T-cell (primary cell): ENCODE results near the gene MIXL1. TPM values are rescaled to one million over a fixed set of nuclear protein-coding genes. Genes with fewer than 3 reads are reported as not detected.

Experiments
- ATAC-seq, 4 experiments: fragments of 200-7000 bp in 3 of 4; fragments of 150-1000 bp in 1 of 4; cut with Tn5 transposase; replicated peaks in 1 of 4; 1 replicate in 3 of 4; 2 replicates in 1 of 4; pipeline ENCODE4 v1.10.0; 2021; ENCODE audit warnings: moderate library complexity in 3 of 4, mild to moderate bottlenecking in 2 of 4, moderate number of reproducible peaks in 1 of 4
- CTCF ChIA-PET, 2 donors: fragments of 300-600 bp; sonication (Branson Sonifier 250); formaldehyde crosslinking; loops; one replicate each; lab custom pipeline; 2022; ENCODE audit warnings: antibody characterized with exemption in 2 of 2; lab: Charles Lee
- POLR2A ChIA-PET, 2 donors: fragments of 300-600 bp; sonication (Branson Sonifier 250); formaldehyde crosslinking; loops; one replicate each; lab custom pipeline; 2022; ENCODE audit warnings: antibody characterized with exemption in 2 of 2; lab: Charles Lee
- DNase-seq, 35 experiments: peaks; one replicate each; pipeline versions ENCODE4 v3.0.0 to v3.0.0-alpha.2; 2013 to 2023
- H3K27ac ChIP-seq: one replicate; pipeline ENCODE4 v1.5.1; 2013; ENCODE audit warnings: low read length
- H3K27me3 ChIP-seq, 2 experiments: replicated peaks in 1 of 2; 1 replicate in 1 of 2; 2 replicates in 1 of 2; pipeline versions ENCODE4 v1.6.1 to v1.7.0; 2013; ENCODE audit warnings: low read length in 1 of 2, mixed read lengths in 1 of 2; ENCODE audit not compliant: control insufficient read depth in 2 of 2, insufficient read depth in 2 of 2; ENCODE audit errors: extremely low read depth in 1 of 2
- H3K36me3 ChIP-seq, 2 donors: 1 replicate in 1 of 2; 2 replicates in 1 of 2; pipeline versions ENCODE4 v1.6.1 to v1.7.0; 2013; ENCODE audit warnings: low read length in 1 of 2; ENCODE audit not compliant: control insufficient read depth in 2 of 2, insufficient read depth in 1 of 2; ENCODE audit errors: extremely low read depth in 1 of 2
- H3K4me1 ChIP-seq, 2 experiments: 1 replicate in 1 of 2; 2 replicates in 1 of 2; pipeline versions ENCODE4 v1.6.1 to v1.7.0; 2013; ENCODE audit warnings: low read length in 2 of 2, mixed read lengths in 1 of 2; ENCODE audit not compliant: insufficient read depth in 2 of 2, control insufficient read depth in 1 of 2; ENCODE audit errors: extremely low read depth in 1 of 2
- H3K4me3 ChIP-seq, 2 donors: 1 replicate in 1 of 2; 2 replicates in 1 of 2; pipeline versions ENCODE4 v1.5.1 to v1.7.0; 2013; ENCODE audit warnings: mild to moderate bottlenecking in 2 of 2, low read length in 1 of 2, moderate library complexity in 1 of 2; ENCODE audit not compliant: control insufficient read depth in 1 of 2; ENCODE audit errors: extremely low read depth in 1 of 2
- H3K9me3 ChIP-seq: 2 replicates; pipeline ENCODE4 v1.7.0; 2013
- H3K27ac Mint-ChIP-seq, 2 donors: one replicate each; pipeline ENCODE4 v1.8.0; 2020 to 2021; ENCODE audit warnings: mild to moderate bottlenecking in 2 of 2, mixed read lengths in 2 of 2
- H3K27me3 Mint-ChIP-seq, 2 donors: one replicate each; pipeline ENCODE4 v1.8.0; 2021 to 2022; ENCODE audit warnings: mixed read lengths in 2 of 2
- H3K36me3 Mint-ChIP-seq: one replicate; pipeline ENCODE4 v1.8.0; 2021; ENCODE audit warnings: mixed read lengths
- H3K4me1 Mint-ChIP-seq, 3 donors: one replicate each; pipeline ENCODE4 v1.8.0; 2020 to 2022; ENCODE audit warnings: mixed read lengths in 3 of 3, mild to moderate bottlenecking in 1 of 3
- H3K4me3 Mint-ChIP-seq, 3 donors: one replicate each; pipeline ENCODE4 v1.8.0; 2020 to 2022; ENCODE audit warnings: mild to moderate bottlenecking in 3 of 3, mixed read lengths in 3 of 3, moderate library complexity in 3 of 3
- H3K9me3 Mint-ChIP-seq, 3 donors: one replicate each; pipeline ENCODE4 v1.8.0; 2020 to 2022; ENCODE audit warnings: mixed read lengths in 3 of 3
- WGBS: methylation state at CpG from one replicate; pipeline ENCODE4 v1.1.5; 2013; ENCODE audit warnings: missing lambda C conversion rate; ENCODE audit not compliant: insufficient coverage; 5-methylcytosine and 5-hydroxymethylcytosine counted together
- total RNA-seq, 35 experiments: library from RNA in 6 of 35; stranded (reverse) in 6 of 35; fragments of 120-200 nt in 1 of 35; gene quantifications; one replicate each; pipeline versions ENCODE4 v1.2.1 to v1.2.4 and lab custom pipeline; 2013 to 2026

The MIXL1 gene
- total RNA-seq, 5 donors from 2014 or later (not counting 1 experiment from before 2014, with no cell fraction given): 0.63 TPM; not detected in 4

GRCh38 chr1:226210571-226211176 is 12.8 kb upstream of the MIXL1 start:
- H3K27ac Mint-ChIP-seq: no peak overlapping the region
- Histone ChIP-seq H3K27ac (no peak overlapping the region), H3K36me3 (no peaks in the 10 kb centered on the region), H3K9me3 (no peaks in the 10 kb centered on the region), H3K4me3 (no peak overlapping the region), H3K4me1 (no peaks in the 10 kb centered on the region), H3K27me3 (no peaks in the 10 kb centered on the region)
- ATAC-seq (no peak), DNase-seq (no peak)
- H3K9me3 Mint-ChIP-seq: no peaks in the 10 kb centered on the region
- H3K4me3 Mint-ChIP-seq: no peak overlapping the region
- no peaks in the 10 kb centered on the region for H3K36me3 Mint-ChIP-seq
- ChIA-PET CTCF (no interaction called here), POLR2A (no interaction called here)
- WGBS: 77% methylated on average over 7 of the region's 7 CpGs
- no peaks in the 10 kb centered on the region for H3K27me3 Mint-ChIP-seq
- H3K4me1 Mint-ChIP-seq: no peaks in the 10 kb centered on the region

GRCh38 chr1:226211181-226211821 is 12.2 kb upstream of the MIXL1 start:
- Mint-ChIP-seq H3K4me3 (no peak overlapping the region), H3K36me3 (no peaks in the 10 kb centered on the region), H3K9me3 (no peaks in the 10 kb centered on the region), H3K27me3 (no peaks in the 10 kb centered on the region), H3K4me1 (no peaks in the 10 kb centered on the region), H3K27ac (no peak overlapping the region)
- H3K27me3 ChIP-seq: no peaks in the 10 kb centered on the region
- WGBS: 67% methylated on average over 1 of the region's 5 CpGs
- H3K4me3 ChIP-seq: no peak overlapping the region
- no peak overlapping the region for H3K27ac ChIP-seq
- H3K4me1 ChIP-seq: no peaks in the 10 kb centered on the region
- ChIA-PET POLR2A (interaction anchor here in 1 of 2 donors (0.7 kb wide), 1 partner anchor 713 kb away, joined by 3 read pairs; no protein-coding TSS in a partner anchor), CTCF (interaction anchor here in 1 of 2 donors (0.5 kb wide), 1 partner anchor 225 kb away, joined by 4 read pairs; no protein-coding TSS in a partner anchor)
- DNase-seq: no peak
- no peaks in the 10 kb centered on the region for H3K36me3 ChIP-seq
- no peak for ATAC-seq
- H3K9me3 ChIP-seq: no peaks in the 10 kb centered on the region

GRCh38 chr1:226212545-226212944 is 10.9 kb upstream of the MIXL1 start:
- no peak overlapping the region for H3K27ac Mint-ChIP-seq
- no peaks in the 10 kb centered on the region for H3K9me3 ChIP-seq
- ChIA-PET CTCF (no interaction called here), POLR2A (no interaction called here)
- no peak for ATAC-seq
- no peak overlapping the region for H3K27ac ChIP-seq
- no peaks in the 10 kb centered on the region for H3K27me3 Mint-ChIP-seq
- H3K9me3 Mint-ChIP-seq: no peaks in the 10 kb centered on the region
- no peaks in the 10 kb centered on the region for H3K4me1 ChIP-seq
- 88% methylated on average over 7 of the region's 8 CpGs for WGBS
- no peaks in the 10 kb centered on the region for H3K27me3 ChIP-seq
- no peak overlapping the region for H3K4me3 ChIP-seq
- DNase-seq: no peak
- no peaks in the 10 kb centered on the region for H3K36me3 ChIP-seq
- no peaks in the 10 kb centered on the region for H3K36me3 Mint-ChIP-seq
- H3K4me1 Mint-ChIP-seq: no peaks in the 10 kb centered on the region
- no peak overlapping the region for H3K4me3 Mint-ChIP-seq

GRCh38 chr1:226215239-226215638 is 8.2 kb upstream of the MIXL1 start:
- 86% methylated on average over 2 of the region's 5 CpGs for WGBS
- H3K27me3 ChIP-seq: peaks cover 0 to under 1% of the 10 kb centered on the region in 2 experiments
- Mint-ChIP-seq H3K27me3 (peaks cover 0 to 7% of the 10 kb centered on the region in 2 donors), H3K4me1 (no peaks in the 10 kb centered on the region), H3K4me3 (no peak overlapping the region), H3K27ac (no peak overlapping the region), H3K36me3 (no peaks in the 10 kb centered on the region), H3K9me3 (no peaks in the 10 kb centered on the region)
- no peak overlapping the region for H3K27ac ChIP-seq
- ChIA-PET CTCF (no interaction called here), POLR2A (no interaction called here)
- no peaks in the 10 kb centered on the region for H3K9me3 ChIP-seq
- ATAC-seq (no peak), DNase-seq (no peak)
- no peaks in the 10 kb centered on the region for H3K4me1 ChIP-seq
- no peak overlapping the region for H3K4me3 ChIP-seq
- no peaks in the 10 kb centered on the region for H3K36me3 ChIP-seq

GRCh38 chr1:226216056-226216455 is 7.4 kb upstream of the MIXL1 start:
- Mint-ChIP-seq H3K36me3 (no peaks in the 10 kb centered on the region), H3K9me3 (no peaks in the 10 kb centered on the region), H3K27me3 (peaks cover 0 to 8% of the 10 kb centered on the region in 2 donors), H3K4me3 (no peak overlapping the region), H3K4me1 (no peaks in the 10 kb centered on the region), H3K27ac (no peak overlapping the region)
- DNase-seq: no peak
- WGBS: 80% methylated on average over 4 of the region's 5 CpGs
- ATAC-seq: no peak
- Histone ChIP-seq H3K27ac (no peak overlapping the region), H3K4me1 (no peaks in the 10 kb centered on the region), H3K9me3 (no peaks in the 10 kb centered on the region), H3K4me3 (no peak overlapping the region), H3K27me3 (peaks cover 0 to 6% of the 10 kb centered on the region in 2 experiments), H3K36me3 (no peaks in the 10 kb centered on the region)
- ChIA-PET CTCF (no interaction called here), POLR2A (no interaction called here)

GRCh38 chr1:226217273-226217672 is 6.2 kb upstream of the MIXL1 start:
- H3K27ac ChIP-seq: no peak overlapping the region
- Mint-ChIP-seq H3K27ac (no peak overlapping the region), H3K4me3 (no peak overlapping the region), H3K9me3 (no peaks in the 10 kb centered on the region), H3K4me1 (no peaks in the 10 kb centered on the region), H3K27me3 (peaks cover 5 to 13% of the 10 kb centered on the region in 2 donors), H3K36me3 (no peaks in the 10 kb centered on the region)
- ChIA-PET CTCF (no interaction called here), POLR2A (no interaction called here)
- 92% methylated on average over 7 of the region's 10 CpGs for WGBS
- H3K4me3 ChIP-seq: no peak overlapping the region
- DNase-seq (no peak), ATAC-seq (no peak)
- no peaks in the 10 kb centered on the region for H3K9me3 ChIP-seq
- H3K36me3 ChIP-seq: no peaks in the 10 kb centered on the region
- H3K27me3 ChIP-seq: peaks cover 0 to 9% of the 10 kb centered on the region in 2 experiments
- no peaks in the 10 kb centered on the region for H3K4me1 ChIP-seq
